NK-92 (cell line): Measurements from ENCODE around the gene BCL11A.
"Not testable (repeated sequence)": the region's sequence is repeated elsewhere in the genome, so short reads cannot be mapped to it uniquely, and the experiment has no call there.

ENCODE experiments used
- DNase-seq: peaks from one replicate; lab custom pipeline; 2025; ENCODE audit not compliant: unreplicated experiment; lab: John Stamatoyannopoulos, UW

The BCL11A gene

GRCh38 chr2:60440079-60440766, 113.2 kb downstream of the BCL11A start:
- no peak for DNase-seq

- no peak for DNase-seq
Measured at GRCh38 chr2:60439219-60439974, 114.1 kb downstream of the BCL11A start.

- no peak for DNase-seq
Measured at GRCh38 chr2:60438653-60439052, 114.8 kb downstream of the BCL11A start.

- DNase-seq, result no peak
Measured at GRCh38 chr2:60438131-60438530, 115.3 kb downstream of the BCL11A start.

- no peak for DNase-seq
Measured at GRCh38 chr2:60437080-60437696, 116.3 kb downstream of the BCL11A start.

- DNase-seq, result no peak
Measured at GRCh38 chr2:60433018-60433596, 120.3 kb downstream of the BCL11A start.

GRCh38 chr2:60432035-60432601, 121.3 kb downstream of the BCL11A start:
- no peak for DNase-seq

GRCh38 chr2:60429681-60430080, 123.8 kb downstream of the BCL11A start:
- DNase-seq, result no peak

GRCh38 chr2:60426880-60427279, 126.6 kb downstream of the BCL11A start:
- no peak for DNase-seq

GRCh38 chr2:60426341-60426740, 127.1 kb downstream of the BCL11A start:
- DNase-seq, result no peak

GRCh38 chr2:60424233-60424632, 129.2 kb downstream of the BCL11A start:
- DNase-seq, result no peak

- no peak for DNase-seq
Measured at GRCh38 chr2:60423505-60423904, 129.9 kb downstream of the BCL11A start.

- no peak for DNase-seq
Measured at GRCh38 chr2:60422826-60423483, 130.5 kb downstream of the BCL11A start.

GRCh38 chr2:60417210-60417609, 136.2 kb downstream of the BCL11A start:
- DNase-seq, result not testable (repeated sequence)

GRCh38 chr2:60416221-60417008, 137.0 kb downstream of the BCL11A start:
- DNase-seq, result no peak

GRCh38 chr2:60415814-60416213, 137.6 kb downstream of the BCL11A start:
- no peak for DNase-seq

GRCh38 chr2:60414495-60415138, 138.8 kb downstream of the BCL11A start:
- no peak for DNase-seq

- no peak for DNase-seq
Measured at GRCh38 chr2:60413814-60414168, 139.7 kb downstream of the BCL11A start.

- DNase-seq, result no peak
Measured at GRCh38 chr2:60413069-60413813, 140.2 kb downstream of the BCL11A start.
